ENCODE measurements around the gene TRIM52. TPM values are rescaled to one million over a fixed set of nuclear protein-coding genes. Genes with fewer than 3 reads are reported as not detected.

TRIM52 gene
- total and polyA plus RNA-seq, 2 of the 13 experiments (the other 11 are each of a cell fraction or from before 2014, with no cell fraction given): 7.2 to 11.6 TPM

DNA sequence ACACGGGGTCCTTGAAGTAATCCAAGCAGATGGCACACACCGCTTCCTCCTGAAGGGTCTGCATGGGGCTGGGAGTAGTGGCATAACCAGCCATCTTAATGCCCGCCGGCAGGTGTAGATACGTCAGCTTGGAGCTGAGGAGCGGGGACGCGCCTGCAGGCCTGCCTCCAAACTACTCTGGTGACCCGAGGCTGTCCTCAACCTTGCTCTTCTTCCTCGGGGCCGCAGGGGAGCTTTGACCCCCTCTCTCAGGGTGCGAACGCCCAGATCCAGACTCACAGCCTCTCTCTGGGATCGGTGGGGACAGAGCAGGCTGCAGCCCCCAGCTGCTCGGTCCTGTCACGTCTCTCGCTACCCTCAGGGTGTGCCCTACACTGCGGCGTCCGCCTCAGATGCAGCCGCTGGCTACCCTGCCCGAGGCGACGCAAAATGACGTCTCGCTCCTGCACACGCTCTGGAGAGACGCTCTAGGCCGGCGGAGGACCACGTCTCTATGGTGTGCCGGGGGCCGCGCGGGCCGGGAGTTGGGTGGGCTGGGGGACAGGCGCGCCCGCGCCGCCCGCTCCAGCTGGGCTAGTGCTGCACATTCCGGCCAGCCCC is at the start of gene TRIM52 (continued):
- TF ChIP-seq, protein P1, sequence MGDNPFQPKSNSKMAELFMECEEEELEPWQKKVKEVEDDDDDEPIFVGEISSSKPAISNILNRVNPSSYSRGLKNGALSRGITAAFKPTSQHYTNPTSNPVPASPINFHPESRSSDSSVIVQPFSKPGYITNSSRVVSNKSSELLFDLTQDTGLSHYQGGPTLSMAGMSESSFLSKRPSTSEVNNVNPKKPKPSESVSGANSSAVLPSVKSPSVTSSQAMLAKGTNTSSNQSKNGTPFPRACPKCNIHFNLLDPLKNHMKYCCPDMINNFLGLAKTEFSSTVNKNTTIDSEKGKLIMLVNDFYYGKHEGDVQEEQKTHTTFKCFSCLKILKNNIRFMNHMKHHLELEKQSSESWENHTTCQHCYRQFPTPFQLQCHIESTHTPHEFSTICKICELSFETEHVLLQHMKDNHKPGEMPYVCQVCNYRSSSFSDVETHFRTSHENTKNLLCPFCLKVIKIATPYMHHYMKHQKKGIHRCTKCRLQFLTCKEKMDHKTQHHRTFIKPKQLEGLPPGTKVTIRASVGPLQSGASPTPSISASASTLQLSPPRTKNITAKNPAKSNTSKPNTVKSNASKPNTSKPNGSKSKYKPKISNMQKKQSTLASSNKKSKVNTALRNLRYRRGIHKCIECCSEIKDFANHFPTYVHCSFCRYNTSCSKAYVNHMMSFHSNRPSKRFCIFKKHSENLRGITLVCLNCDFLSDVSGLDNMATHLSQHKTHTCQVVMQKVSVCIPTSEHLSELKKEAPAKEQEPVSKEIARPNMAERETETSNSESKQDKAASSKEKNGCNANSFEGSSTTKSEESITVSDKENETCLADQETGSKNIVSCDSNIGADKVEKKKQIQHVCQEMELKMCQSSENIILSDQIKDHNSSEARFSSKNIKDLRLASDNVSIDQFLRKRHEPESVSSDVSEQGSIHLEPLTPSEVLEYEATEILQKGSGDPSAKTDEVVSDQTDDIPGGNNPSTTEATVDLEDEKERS (CRISPR knock-in tag; IDR thresholded peaks at IDR 0.05): peak; percentile 25; the same call in 1 of the 2 replicates
- TF ChIP-seq AGO2 (optimal IDR thresholded peaks at IDR 0.05; ENCODE audit: low read depth, low read length): no peak
- peak; percentile 91 for TF ChIP-seq MXD4 (CRISPR knock-in tag; IDR thresholded peaks at IDR 0.05)
- TF ChIP-seq ZBTB7B (CRISPR knock-in tag; IDR thresholded peaks at IDR 0.05): 0 out of 2 replicates have a peak, but pooled peaks have one; percentile 45
- peak; percentile 44; the same call in 1 of the 2 replicates for TF ChIP-seq CEBPG (CRISPR knock-in tag; IDR thresholded peaks at IDR 0.05)
- TF ChIP-seq, protein P2, sequence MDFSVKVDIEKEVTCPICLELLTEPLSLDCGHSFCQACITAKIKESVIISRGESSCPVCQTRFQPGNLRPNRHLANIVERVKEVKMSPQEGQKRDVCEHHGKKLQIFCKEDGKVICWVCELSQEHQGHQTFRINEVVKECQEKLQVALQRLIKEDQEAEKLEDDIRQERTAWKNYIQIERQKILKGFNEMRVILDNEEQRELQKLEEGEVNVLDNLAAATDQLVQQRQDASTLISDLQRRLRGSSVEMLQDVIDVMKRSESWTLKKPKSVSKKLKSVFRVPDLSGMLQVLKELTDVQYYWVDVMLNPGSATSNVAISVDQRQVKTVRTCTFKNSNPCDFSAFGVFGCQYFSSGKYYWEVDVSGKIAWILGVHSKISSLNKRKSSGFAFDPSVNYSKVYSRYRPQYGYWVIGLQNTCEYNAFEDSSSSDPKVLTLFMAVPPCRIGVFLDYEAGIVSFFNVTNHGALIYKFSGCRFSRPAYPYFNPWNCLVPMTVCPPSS (IDR thresholded peaks at IDR 0.05): no peak
- no peak for TF ChIP-seq SOX13 (IDR thresholded peaks at IDR 0.05)
- peak in 1 of 2 experiments; percentile 69; a peak in 1 of 4 replicates for TF ChIP-seq SOX13 (CRISPR knock-in tag; conservative IDR thresholded peaks at IDR 0.05 in 1 of 2, IDR thresholded peaks at IDR 0.05 in 1 of 2)
- no peak; the same call in 1 of the 2 replicates for TF ChIP-seq ZNF230 (CRISPR knock-in tag; IDR thresholded peaks at IDR 0.05)
- TF ChIP-seq, protein P3, sequence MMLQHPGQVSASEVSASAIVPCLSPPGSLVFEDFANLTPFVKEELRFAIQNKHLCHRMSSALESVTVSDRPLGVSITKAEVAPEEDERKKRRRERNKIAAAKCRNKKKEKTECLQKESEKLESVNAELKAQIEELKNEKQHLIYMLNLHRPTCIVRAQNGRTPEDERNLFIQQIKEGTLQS (CRISPR knock-in tag; IDR thresholded peaks at IDR 0.05): no peak
- TF ChIP-seq, protein P4, sequence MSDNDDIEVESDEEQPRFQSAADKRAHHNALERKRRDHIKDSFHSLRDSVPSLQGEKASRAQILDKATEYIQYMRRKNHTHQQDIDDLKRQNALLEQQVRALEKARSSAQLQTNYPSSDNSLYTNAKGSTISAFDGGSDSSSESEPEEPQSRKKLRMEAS (IDR thresholded peaks at IDR 0.05): peak; percentile 89
- peak; percentile 75 for TF ChIP-seq EED (CRISPR knock-in tag; IDR thresholded peaks at IDR 0.05)
- TF ChIP-seq HNRNPL (IDR thresholded peaks at IDR 0.05; ENCODE audit: low read depth, low read length): peak; percentile 75; the same call in 1 of the 2 replicates
- TF ChIP-seq PHF5A (CRISPR knock-in tag; IDR thresholded peaks at IDR 0.05; ENCODE audit: low read depth, unreplicated experiment): no peak
- no peak for TF ChIP-seq BRCA1 (CRISPR knock-in tag; IDR thresholded peaks at IDR 0.05)
- TF ChIP-seq ELF3 (CRISPR knock-in tag; IDR thresholded peaks at IDR 0.05): peak; percentile 74
- no peak for TF ChIP-seq CAMTA2 (CRISPR knock-in tag; IDR thresholded peaks at IDR 0.05; ENCODE audit: borderline replicate concordance)
- TF ChIP-seq ZFP36 (IDR thresholded peaks at IDR 0.05; ENCODE audit: borderline replicate concordance, low read depth, low read length, partially characterized antibody): no peak
- peak; percentile 67; the same call in 1 of the 2 replicates for TF ChIP-seq DMAP1 (CRISPR knock-in tag; IDR thresholded peaks at IDR 0.05)
- no peak for TF ChIP-seq ZNF891 (CRISPR knock-in tag; IDR thresholded peaks at IDR 0.05)
- TF ChIP-seq ZNF24 (IDR thresholded peaks at IDR 0.05): 0 out of 2 replicates have a peak, but pooled peaks have one; percentile 8
- TF ChIP-seq KDM4B (CRISPR knock-in tag; IDR thresholded peaks at IDR 0.05): no peak
- 0 out of 2 replicates have a peak, but pooled peaks have one; percentile 48 for TF ChIP-seq ZIK1 (CRISPR knock-in tag; IDR thresholded peaks at IDR 0.05; ENCODE audit: borderline replicate concordance, low read depth)
- TF ChIP-seq ISX (CRISPR knock-in tag; conservative IDR thresholded peaks at IDR 0.05): no peak
- TF ChIP-seq ZNF564 (CRISPR knock-in tag; IDR thresholded peaks at IDR 0.05): 0 out of 2 replicates have a peak, but pooled peaks have one; percentile 78
- TF ChIP-seq, protein P5, sequence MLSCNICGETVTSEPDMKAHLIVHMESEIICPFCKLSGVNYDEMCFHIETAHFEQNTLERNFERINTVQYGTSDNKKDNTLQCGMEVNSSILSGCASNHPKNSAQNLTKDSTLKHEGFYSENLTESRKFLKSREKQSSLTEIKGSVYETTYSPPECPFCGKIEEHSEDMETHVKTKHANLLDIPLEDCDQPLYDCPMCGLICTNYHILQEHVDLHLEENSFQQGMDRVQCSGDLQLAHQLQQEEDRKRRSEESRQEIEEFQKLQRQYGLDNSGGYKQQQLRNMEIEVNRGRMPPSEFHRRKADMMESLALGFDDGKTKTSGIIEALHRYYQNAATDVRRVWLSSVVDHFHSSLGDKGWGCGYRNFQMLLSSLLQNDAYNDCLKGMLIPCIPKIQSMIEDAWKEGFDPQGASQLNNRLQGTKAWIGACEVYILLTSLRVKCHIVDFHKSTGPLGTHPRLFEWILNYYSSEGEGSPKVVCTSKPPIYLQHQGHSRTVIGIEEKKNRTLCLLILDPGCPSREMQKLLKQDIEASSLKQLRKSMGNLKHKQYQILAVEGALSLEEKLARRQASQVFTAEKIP (CRISPR knock-in tag; IDR thresholded peaks at IDR 0.05; ENCODE audit: borderline replicate concordance): no peak

Measured in HepG2 (cell line).